Measurements from ENCODE around the gene CCDC142. TPM values are rescaled to one million over a fixed set of nuclear protein-coding genes. Genes with fewer than 3 reads are reported as not detected.

Gene CCDC142
- polyA plus RNA-seq, 1 donor from 2014 or later: 21.6 TPM

GRCh38 chr2:74458132-74458937 lies 24.5 kb downstream of the CCDC142 start, which contains the start of gene WBP1:
WBP1 (plus strand) TSS chr2:74458438; CDS start chr2:74458603, 165 bp downstream.
- Histone ChIP-seq H3K4me3 (ENCODE audit: low read length) (peak within 1 kb of the TSS; percentile 99), H3K36me3 (ENCODE audit: insufficient read depth, low read length) (no peaks in the 10 kb centered on the region), H3K9me3 (ENCODE audit: low read length) (no peaks in the 10 kb centered on the region), H3K9ac (ENCODE audit: low read length) (peak within 1 kb of the TSS; percentile 95), H3F3A (ENCODE audit: insufficient read depth, low read length, poor library complexity, severe bottlenecking) (no peaks in the 10 kb centered on the region), H3K27me3 (ENCODE audit: insufficient read depth, low read depth, low read length) (no peaks in the 10 kb centered on the region), H3K79me2 (replicated peaks; ENCODE audit: insufficient read depth, low read length) (peaks cover 12% of the 10 kb centered on the region), H4K20me1 (ENCODE audit: insufficient read depth) (no peaks in the 10 kb centered on the region), H3K9me2 (ENCODE audit: insufficient read depth, low read length) (no peaks in the 10 kb centered on the region), H3K4me2 (ENCODE audit: low read length) (peak within 1 kb of the TSS; percentile 97), H2AFZ (ENCODE audit: low read depth, low read length) (peak within 1 kb of the TSS; percentile 73), H3K27ac (ENCODE audit: low read length) (peak within 1 kb of the TSS; percentile 98)
- TF ChIP-seq EZH2 (IDR thresholded peaks at IDR 0.05; ENCODE audit: borderline replicate concordance, insufficient read depth, low read length, poor library complexity, severe bottlenecking): no peak
- TF ChIP-seq, protein P1, sequence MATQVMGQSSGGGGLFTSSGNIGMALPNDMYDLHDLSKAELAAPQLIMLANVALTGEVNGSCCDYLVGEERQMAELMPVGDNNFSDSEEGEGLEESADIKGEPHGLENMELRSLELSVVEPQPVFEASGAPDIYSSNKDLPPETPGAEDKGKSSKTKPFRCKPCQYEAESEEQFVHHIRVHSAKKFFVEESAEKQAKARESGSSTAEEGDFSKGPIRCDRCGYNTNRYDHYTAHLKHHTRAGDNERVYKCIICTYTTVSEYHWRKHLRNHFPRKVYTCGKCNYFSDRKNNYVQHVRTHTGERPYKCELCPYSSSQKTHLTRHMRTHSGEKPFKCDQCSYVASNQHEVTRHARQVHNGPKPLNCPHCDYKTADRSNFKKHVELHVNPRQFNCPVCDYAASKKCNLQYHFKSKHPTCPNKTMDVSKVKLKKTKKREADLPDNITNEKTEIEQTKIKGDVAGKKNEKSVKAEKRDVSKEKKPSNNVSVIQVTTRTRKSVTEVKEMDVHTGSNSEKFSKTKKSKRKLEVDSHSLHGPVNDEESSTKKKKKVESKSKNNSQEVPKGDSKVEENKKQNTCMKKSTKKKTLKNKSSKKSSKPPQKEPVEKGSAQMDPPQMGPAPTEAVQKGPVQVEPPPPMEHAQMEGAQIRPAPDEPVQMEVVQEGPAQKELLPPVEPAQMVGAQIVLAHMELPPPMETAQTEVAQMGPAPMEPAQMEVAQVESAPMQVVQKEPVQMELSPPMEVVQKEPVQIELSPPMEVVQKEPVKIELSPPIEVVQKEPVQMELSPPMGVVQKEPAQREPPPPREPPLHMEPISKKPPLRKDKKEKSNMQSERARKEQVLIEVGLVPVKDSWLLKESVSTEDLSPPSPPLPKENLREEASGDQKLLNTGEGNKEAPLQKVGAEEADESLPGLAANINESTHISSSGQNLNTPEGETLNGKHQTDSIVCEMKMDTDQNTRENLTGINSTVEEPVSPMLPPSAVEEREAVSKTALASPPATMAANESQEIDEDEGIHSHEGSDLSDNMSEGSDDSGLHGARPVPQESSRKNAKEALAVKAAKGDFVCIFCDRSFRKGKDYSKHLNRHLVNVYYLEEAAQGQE (IDR thresholded peaks at IDR 0.05; ENCODE audit: borderline replicate concordance): peak; percentile 9
- peak; percentile 76 for TF ChIP-seq POLR2AphosphoS5 (IDR thresholded peaks at IDR 0.05)
- TF ChIP-seq, protein P2, sequence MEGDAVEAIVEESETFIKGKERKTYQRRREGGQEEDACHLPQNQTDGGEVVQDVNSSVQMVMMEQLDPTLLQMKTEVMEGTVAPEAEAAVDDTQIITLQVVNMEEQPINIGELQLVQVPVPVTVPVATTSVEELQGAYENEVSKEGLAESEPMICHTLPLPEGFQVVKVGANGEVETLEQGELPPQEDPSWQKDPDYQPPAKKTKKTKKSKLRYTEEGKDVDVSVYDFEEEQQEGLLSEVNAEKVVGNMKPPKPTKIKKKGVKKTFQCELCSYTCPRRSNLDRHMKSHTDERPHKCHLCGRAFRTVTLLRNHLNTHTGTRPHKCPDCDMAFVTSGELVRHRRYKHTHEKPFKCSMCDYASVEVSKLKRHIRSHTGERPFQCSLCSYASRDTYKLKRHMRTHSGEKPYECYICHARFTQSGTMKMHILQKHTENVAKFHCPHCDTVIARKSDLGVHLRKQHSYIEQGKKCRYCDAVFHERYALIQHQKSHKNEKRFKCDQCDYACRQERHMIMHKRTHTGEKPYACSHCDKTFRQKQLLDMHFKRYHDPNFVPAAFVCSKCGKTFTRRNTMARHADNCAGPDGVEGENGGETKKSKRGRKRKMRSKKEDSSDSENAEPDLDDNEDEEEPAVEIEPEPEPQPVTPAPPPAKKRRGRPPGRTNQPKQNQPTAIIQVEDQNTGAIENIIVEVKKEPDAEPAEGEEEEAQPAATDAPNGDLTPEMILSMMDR (IDR thresholded peaks at IDR 0.05; ENCODE audit: poor library complexity, severe bottlenecking): peak; percentile 22
- no peak for TF ChIP-seq EP300 (conservative IDR thresholded peaks at IDR 0.05; ENCODE audit: poor library complexity, severe bottlenecking)
- TF ChIP-seq RAD21 (conservative IDR thresholded peaks at IDR 0.05): no peak
- peak; percentile 57 for TF ChIP-seq MXI1 (conservative IDR thresholded peaks at IDR 0.05; ENCODE audit: poor library complexity, severe bottlenecking)

DNA sequence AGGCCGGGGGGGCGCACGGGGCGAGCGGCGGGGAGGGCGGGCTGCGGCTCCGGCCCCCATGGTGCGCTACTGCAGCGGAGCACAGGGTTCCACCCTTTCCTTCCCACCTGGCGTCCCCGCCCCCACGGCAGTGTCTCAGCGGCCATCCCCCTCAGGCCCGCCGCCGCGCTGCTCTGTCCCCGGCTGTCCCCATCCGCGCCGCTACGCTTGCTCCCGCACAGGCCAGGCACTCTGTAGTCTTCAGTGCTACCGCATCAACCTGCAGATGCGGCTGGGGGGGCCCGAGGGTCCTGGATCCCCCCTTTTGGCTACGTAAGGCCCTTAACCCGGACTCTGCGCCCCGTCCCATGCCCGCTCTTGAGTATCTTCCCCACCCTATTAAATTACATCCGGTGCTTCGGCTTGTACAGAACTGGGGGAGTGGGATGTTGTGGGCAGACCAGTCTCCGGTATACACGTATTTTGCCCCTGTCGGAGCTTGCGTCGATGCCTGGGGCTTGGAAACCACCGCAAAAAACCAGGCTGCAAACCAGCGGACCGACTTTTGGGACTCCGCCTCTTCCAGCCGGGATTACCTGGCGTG lies 25.2 kb downstream of the CCDC142 start:
- H3K79me2 ChIP-seq (replicated peaks; ENCODE audit: insufficient read depth, low read length): peaks cover 12% of the 10 kb centered on the region
- no peaks in the 10 kb centered on the region for H3F3A ChIP-seq (ENCODE audit: insufficient read depth, low read length, poor library complexity, severe bottlenecking)
- no peaks in the 10 kb centered on the region for H3K36me3 ChIP-seq (ENCODE audit: insufficient read depth, low read length)
- H3K27ac ChIP-seq (ENCODE audit: low read length): peak overlapping the region; percentile 98
- peak overlapping the region; percentile 99 for H3K4me3 ChIP-seq (ENCODE audit: low read length)
- no peaks in the 10 kb centered on the region for H3K27me3 ChIP-seq (ENCODE audit: insufficient read depth, low read depth, low read length)
- peak overlapping the region; percentile 65 for H3K4me2 ChIP-seq (ENCODE audit: low read length)
- no peaks in the 10 kb centered on the region for H3K9me3 ChIP-seq (ENCODE audit: low read length)
- H3K9ac ChIP-seq (ENCODE audit: low read length): peak overlapping the region; percentile 95
- no peaks in the 10 kb centered on the region for H3K9me2 ChIP-seq (ENCODE audit: insufficient read depth, low read length)
- no peak for TF ChIP-seq RAD21 (conservative IDR thresholded peaks at IDR 0.05)
- peak; percentile 30 for TF ChIP-seq SMC3 (conservative IDR thresholded peaks at IDR 0.05; ENCODE audit: poor library complexity)
- TF ChIP-seq MXI1 (conservative IDR thresholded peaks at IDR 0.05; ENCODE audit: poor library complexity, severe bottlenecking): no peak
- TF ChIP-seq, protein P2 (IDR thresholded peaks at IDR 0.05; ENCODE audit: poor library complexity, severe bottlenecking): no peak
- TF ChIP-seq EP300 (conservative IDR thresholded peaks at IDR 0.05; ENCODE audit: poor library complexity, severe bottlenecking): no peak
- TF ChIP-seq, protein P1 (IDR thresholded peaks at IDR 0.05; ENCODE audit: borderline replicate concordance): peak; percentile 79
- no peak for TF ChIP-seq EZH2 (IDR thresholded peaks at IDR 0.05; ENCODE audit: borderline replicate concordance, insufficient read depth, low read length, poor library complexity, severe bottlenecking)
- TF ChIP-seq POLR2AphosphoS5 (IDR thresholded peaks at IDR 0.05): peak; percentile 69
- TF ChIP-seq TAF1 (IDR thresholded peaks at IDR 0.05; ENCODE audit: low read depth): peak; percentile 86
- peak overlapping the region; percentile 69 for H2AFZ ChIP-seq (ENCODE audit: low read depth, low read length)
- no peaks in the 10 kb centered on the region for H4K20me1 ChIP-seq (ENCODE audit: insufficient read depth)
